Gastroesophageal sphincter (tissue), 3 donors: ENCODE data around the gene LCTL.

Experiments used
- EP300 ChIP-seq: sonication (generic); formaldehyde crosslinking; IDR thresholded peaks from one replicate; pipeline ENCODE4 v1.6.1; 2017; ENCODE audit warnings: antibody characterized with exemption, mild to moderate bottlenecking
- POLR2A ChIP-seq, 2 donors: fragments of 450-650 bp; IDR thresholded peaks; one replicate each; pipeline ENCODE4 v1.6.1; 2017; ENCODE audit warnings: antibody characterized with exemption in 2 of 2, mild to moderate bottlenecking in 2 of 2, moderate library complexity in 1 of 2
- TF ChIP-seq, protein P1 (sequence below), 4 experiments: fragments of 200-600 bp in 2 of 4; fragments of 450-650 bp in 2 of 4; sonication (generic) in 1 of 4; IDR thresholded peaks; one replicate each; pipeline ENCODE4 v1.5.1; 2017 to 2019; ENCODE audit warnings: antibody characterized with exemption in 4 of 4, mild to moderate bottlenecking in 2 of 4, moderate library complexity in 2 of 4

- no peak for TF ChIP-seq POLR2A (IDR thresholded peaks at IDR 0.05)
- TF ChIP-seq, protein P1, sequence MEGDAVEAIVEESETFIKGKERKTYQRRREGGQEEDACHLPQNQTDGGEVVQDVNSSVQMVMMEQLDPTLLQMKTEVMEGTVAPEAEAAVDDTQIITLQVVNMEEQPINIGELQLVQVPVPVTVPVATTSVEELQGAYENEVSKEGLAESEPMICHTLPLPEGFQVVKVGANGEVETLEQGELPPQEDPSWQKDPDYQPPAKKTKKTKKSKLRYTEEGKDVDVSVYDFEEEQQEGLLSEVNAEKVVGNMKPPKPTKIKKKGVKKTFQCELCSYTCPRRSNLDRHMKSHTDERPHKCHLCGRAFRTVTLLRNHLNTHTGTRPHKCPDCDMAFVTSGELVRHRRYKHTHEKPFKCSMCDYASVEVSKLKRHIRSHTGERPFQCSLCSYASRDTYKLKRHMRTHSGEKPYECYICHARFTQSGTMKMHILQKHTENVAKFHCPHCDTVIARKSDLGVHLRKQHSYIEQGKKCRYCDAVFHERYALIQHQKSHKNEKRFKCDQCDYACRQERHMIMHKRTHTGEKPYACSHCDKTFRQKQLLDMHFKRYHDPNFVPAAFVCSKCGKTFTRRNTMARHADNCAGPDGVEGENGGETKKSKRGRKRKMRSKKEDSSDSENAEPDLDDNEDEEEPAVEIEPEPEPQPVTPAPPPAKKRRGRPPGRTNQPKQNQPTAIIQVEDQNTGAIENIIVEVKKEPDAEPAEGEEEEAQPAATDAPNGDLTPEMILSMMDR (IDR thresholded peaks at IDR 0.05): no peak
- TF ChIP-seq EP300: no peak
These were observed 30.7 kb downstream of the LCTL start for GRCh38 chr15:66535056-66535455.
